ENCODE measurements around the gene PLCG1.
"Not testable (repeated sequence)": the region's sequence is repeated elsewhere in the genome, so short reads cannot be mapped to it uniquely, and the experiment has no call there.

PLCG1 gene

DNA sequence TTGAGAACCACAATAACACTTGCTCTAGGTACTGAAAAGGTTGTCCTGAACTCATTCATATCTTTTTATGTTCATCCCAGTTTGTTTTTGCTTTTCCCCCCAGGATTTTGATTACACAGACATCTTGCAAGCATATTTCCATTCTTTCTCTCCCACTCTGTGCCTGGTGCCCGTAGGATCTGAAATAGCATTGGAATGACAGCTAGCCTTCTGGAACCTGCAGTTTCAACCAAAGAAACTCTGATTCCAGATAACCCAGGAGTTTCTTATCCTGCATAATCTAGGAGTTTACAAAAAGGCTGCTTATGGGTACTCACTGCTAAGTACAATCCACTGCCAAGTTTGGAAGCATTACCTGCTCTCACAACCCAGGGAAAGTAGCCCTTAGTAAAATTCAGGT is 28.8 kb upstream of the PLCG1 start:
- Histone ChIP-seq H3K27me3 (ENCODE audit: control insufficient read depth in 2 of 2, insufficient read depth in 2 of 2, low read length in 2 of 2) (no peaks in the 10 kb centered on the region), H3K36me3 (ENCODE audit: control insufficient read depth in 2 of 2, insufficient read depth in 2 of 2, low read length in 2 of 2) (peaks cover 39 to 45% of the 10 kb centered on the region in 2 donors), H3K9me3 (ENCODE audit: control insufficient read depth in 2 of 2, low read length in 2 of 2) (no peaks in the 10 kb centered on the region), H3K27ac (ENCODE audit: low read depth in 2 of 2, low read length in 2 of 2) (no peak overlapping the region), H3K9ac (ENCODE audit: low read depth in 1 of 2, low read length in 2 of 2) (no peak overlapping the region), H3K4me1 (ENCODE audit: control insufficient read depth in 2 of 2, insufficient read depth in 2 of 2, low read length in 2 of 2) (no peaks in the 10 kb centered on the region), H3K4me3 (ENCODE audit: low read length in 2 of 2) (no peak overlapping the region)

DNA sequence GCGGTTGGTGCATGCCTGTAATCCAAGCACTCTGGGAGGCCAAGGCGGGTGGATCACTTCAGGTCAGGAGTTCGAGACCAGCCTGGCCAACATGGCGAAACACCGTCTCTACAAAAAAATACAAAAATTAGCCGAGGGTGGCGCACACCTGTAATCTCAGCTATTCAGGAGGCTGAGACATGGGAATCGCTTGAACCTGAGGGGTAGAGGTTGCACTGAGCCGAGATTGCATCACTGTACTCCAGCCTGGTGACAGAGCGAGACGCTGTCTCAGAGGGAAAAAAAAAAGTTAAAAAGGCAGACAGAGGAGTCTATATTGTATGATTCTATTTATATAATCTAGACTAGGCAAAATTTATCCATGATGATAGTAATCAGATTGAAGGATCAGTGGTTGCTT is 27.3 kb upstream of the PLCG1 start:
- no peak overlapping the region for H3K27ac ChIP-seq (ENCODE audit: low read depth in 2 of 2, low read length in 2 of 2)
- peaks cover 43 to 46% of the 10 kb centered on the region in 2 donors for H3K36me3 ChIP-seq (ENCODE audit: control insufficient read depth in 2 of 2, insufficient read depth in 2 of 2, low read length in 2 of 2)
- H3K4me1 ChIP-seq (ENCODE audit: control insufficient read depth in 2 of 2, insufficient read depth in 2 of 2, low read length in 2 of 2): no peaks in the 10 kb centered on the region
- H3K27me3 ChIP-seq (ENCODE audit: control insufficient read depth in 2 of 2, insufficient read depth in 2 of 2, low read length in 2 of 2): no peaks in the 10 kb centered on the region
- no peak overlapping the region for H3K4me3 ChIP-seq (ENCODE audit: low read length in 2 of 2)
- H3K9me3 ChIP-seq (ENCODE audit: control insufficient read depth in 2 of 2, low read length in 2 of 2): no peaks in the 10 kb centered on the region
- no peak overlapping the region for H3K9ac ChIP-seq (ENCODE audit: low read depth in 1 of 2, low read length in 2 of 2)

DNA sequence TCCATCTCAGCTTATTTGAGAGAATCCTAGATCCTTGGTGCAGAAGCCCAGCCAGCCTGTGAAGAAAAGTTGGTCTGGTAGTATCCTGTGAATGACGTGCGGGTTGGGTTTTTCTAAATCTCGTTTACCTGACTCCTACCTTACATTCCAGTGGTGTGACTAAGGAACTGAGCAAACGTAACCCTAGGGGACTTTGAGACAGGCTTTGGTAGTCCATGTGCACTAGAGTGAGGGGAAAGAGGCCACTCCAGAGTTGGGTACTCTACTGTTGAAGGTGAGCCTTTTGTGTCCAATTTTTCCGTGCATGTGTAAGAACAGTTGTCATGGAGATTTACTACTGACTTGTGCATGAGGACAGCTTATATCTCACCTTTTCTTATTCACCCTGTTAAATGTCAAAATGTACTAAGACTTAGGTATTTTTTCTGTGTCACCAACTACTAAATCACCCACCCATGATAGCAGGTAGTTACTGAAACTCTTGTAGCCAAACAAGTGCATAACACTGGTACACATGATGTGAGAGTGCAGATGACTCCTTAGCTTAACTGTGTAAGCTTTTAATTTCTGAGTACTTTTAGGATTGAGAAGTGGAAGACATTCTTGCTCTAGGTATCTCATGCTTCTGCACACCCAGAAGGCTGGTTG is 26.3 kb upstream of the PLCG1 start:
- no peaks in the 10 kb centered on the region for H3K4me1 ChIP-seq (ENCODE audit: control insufficient read depth in 2 of 2, insufficient read depth in 2 of 2, low read length in 2 of 2)
- no peak overlapping the region for H3K27ac ChIP-seq (ENCODE audit: low read depth in 2 of 2, low read length in 2 of 2)
- no peaks in the 10 kb centered on the region for H3K27me3 ChIP-seq (ENCODE audit: control insufficient read depth in 2 of 2, insufficient read depth in 2 of 2, low read length in 2 of 2)
- no peak overlapping the region for H3K4me3 ChIP-seq (ENCODE audit: low read length in 2 of 2)
- peaks cover 53% of the 10 kb centered on the region in 2 donors for H3K36me3 ChIP-seq (ENCODE audit: control insufficient read depth in 2 of 2, insufficient read depth in 2 of 2, low read length in 2 of 2)
- H3K9ac ChIP-seq (ENCODE audit: low read depth in 1 of 2, low read length in 2 of 2): no peak overlapping the region
- H3K9me3 ChIP-seq (ENCODE audit: control insufficient read depth in 2 of 2, low read length in 2 of 2): no peaks in the 10 kb centered on the region

DNA sequence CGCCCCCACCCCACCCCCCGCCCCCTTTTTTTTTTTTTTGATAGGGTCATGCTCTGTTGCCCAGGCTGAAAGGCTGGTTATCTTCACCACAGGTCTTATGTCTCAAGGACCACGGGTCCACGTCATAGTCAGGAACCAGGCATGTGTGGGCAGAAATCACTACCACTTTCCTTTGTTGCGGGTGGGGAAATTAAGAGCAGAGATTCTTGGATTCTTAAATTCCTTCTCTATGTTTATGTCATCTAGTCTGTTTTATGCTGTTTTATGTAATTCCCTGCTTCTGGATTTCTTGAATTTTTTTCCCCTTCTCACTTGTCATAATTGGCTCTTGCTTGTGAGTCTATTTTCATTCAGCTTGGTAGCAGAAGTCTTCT is 25.8 kb upstream of the PLCG1 start:
- no peak overlapping the region for H3K9ac ChIP-seq (ENCODE audit: low read depth in 1 of 2, low read length in 2 of 2)
- peaks cover 57 to 58% of the 10 kb centered on the region in 2 donors for H3K36me3 ChIP-seq (ENCODE audit: control insufficient read depth in 2 of 2, insufficient read depth in 2 of 2, low read length in 2 of 2)
- H3K4me3 ChIP-seq (ENCODE audit: low read length in 2 of 2): no peak overlapping the region
- no peaks in the 10 kb centered on the region for H3K27me3 ChIP-seq (ENCODE audit: control insufficient read depth in 2 of 2, insufficient read depth in 2 of 2, low read length in 2 of 2)
- H3K27ac ChIP-seq (ENCODE audit: low read depth in 2 of 2, low read length in 2 of 2): no peak overlapping the region
- no peaks in the 10 kb centered on the region for H3K9me3 ChIP-seq (ENCODE audit: control insufficient read depth in 2 of 2, low read length in 2 of 2)
- H3K4me1 ChIP-seq (ENCODE audit: control insufficient read depth in 2 of 2, insufficient read depth in 2 of 2, low read length in 2 of 2): no peaks in the 10 kb centered on the region

DNA sequence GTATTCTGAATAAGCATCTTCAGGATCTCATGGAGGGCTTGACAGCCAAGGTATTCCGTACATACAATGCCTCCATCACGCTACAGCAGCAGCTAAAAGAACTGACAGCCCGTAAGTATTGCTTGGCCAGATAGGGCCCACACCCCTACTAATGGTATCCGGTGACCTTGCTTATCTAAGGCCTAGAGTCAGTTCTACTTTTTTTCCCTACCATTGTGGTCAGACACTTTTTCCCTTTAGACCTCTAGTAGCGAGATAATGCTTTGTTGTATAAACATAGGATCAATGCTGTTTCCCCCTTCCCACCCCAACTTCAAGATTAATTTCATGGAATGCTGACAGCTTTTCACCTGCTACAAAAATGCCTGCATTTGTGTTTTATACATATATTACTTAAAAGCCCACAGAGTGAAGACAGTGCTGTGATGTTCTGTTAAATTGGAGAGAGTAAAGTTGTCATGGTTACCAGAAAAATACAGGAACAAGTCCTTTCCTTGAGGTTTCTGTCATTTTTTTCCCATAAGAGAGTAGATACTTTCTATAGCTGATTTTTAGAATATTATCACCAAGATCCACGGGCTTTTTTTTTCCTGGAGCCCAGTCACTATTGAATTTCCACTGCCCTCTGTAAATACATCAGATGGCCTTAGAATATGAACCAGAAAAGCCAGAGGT is 20.9 kb upstream of the PLCG1 start:
- H3K4me1 ChIP-seq (ENCODE audit: control insufficient read depth in 2 of 2, insufficient read depth in 2 of 2, low read length in 2 of 2): no peaks in the 10 kb centered on the region
- no peaks in the 10 kb centered on the region for H3K9me3 ChIP-seq (ENCODE audit: control insufficient read depth in 2 of 2, low read length in 2 of 2)
- H3K9ac ChIP-seq (ENCODE audit: low read depth in 1 of 2, low read length in 2 of 2): no peak overlapping the region
- peaks cover 74 to 77% of the 10 kb centered on the region in 2 donors for H3K36me3 ChIP-seq (ENCODE audit: control insufficient read depth in 2 of 2, insufficient read depth in 2 of 2, low read length in 2 of 2)
- no peaks in the 10 kb centered on the region for H3K27me3 ChIP-seq (ENCODE audit: control insufficient read depth in 2 of 2, insufficient read depth in 2 of 2, low read length in 2 of 2)
- no peak overlapping the region for H3K4me3 ChIP-seq (ENCODE audit: low read length in 2 of 2)
- no peak overlapping the region for H3K27ac ChIP-seq (ENCODE audit: low read depth in 2 of 2, low read length in 2 of 2)

DNA sequence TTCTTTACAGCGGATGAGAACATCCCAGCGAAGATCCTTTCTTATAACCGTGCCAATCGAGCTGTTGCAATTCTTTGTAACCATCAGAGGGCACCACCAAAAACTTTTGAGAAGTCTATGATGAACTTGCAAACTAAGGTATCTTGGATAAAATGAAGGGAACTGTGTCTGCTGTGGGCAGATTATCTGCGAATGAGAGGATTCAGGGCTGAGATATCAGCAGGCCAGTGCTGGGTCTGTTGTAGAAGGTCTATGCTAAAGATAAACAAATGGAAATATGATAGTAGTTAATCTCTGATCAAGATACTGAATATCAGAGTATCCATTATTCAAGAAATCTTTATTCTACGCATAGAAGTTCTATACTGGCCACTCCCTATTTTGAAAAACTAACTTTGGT is 19.2 kb upstream of the PLCG1 start:
- not testable (repeated sequence) for H3K9me3 ChIP-seq (ENCODE audit: control insufficient read depth in 2 of 2, low read length in 2 of 2); H3K4me1 ChIP-seq (ENCODE audit: control insufficient read depth in 2 of 2, insufficient read depth in 2 of 2, low read length in 2 of 2); H3K27me3 ChIP-seq (ENCODE audit: control insufficient read depth in 2 of 2, insufficient read depth in 2 of 2, low read length in 2 of 2); H3K4me3 ChIP-seq (ENCODE audit: low read length in 2 of 2); H3K9ac ChIP-seq (ENCODE audit: low read depth in 1 of 2, low read length in 2 of 2); H3K27ac ChIP-seq (ENCODE audit: low read depth in 2 of 2, low read length in 2 of 2)
- H3K36me3 ChIP-seq (ENCODE audit: control insufficient read depth in 2 of 2, insufficient read depth in 2 of 2, low read length in 2 of 2): peaks cover 81 to 84% of the 10 kb centered on the region in 2 donors

DNA sequence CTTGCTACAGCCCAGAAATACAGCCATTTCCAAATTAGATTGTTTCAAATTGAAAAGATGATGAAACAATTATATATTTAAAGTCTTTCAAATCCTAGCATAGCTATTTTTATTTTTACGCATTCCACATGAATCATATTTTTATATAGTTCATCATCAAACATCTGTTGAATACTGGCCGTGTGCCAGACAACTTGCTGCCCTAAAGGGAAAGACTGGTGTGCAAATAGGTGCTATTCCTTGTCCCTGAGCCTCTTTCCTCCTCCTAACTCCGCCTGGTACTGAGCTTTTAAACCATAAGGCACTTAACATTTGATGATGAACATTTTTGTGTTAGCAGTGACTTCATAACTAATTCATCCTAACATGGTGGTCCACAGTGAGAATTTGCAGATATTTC is 18.7 kb upstream of the PLCG1 start:
- Histone ChIP-seq H3K4me3 (ENCODE audit: low read length in 2 of 2) (no peak overlapping the region), H3K27ac (ENCODE audit: low read depth in 2 of 2, low read length in 2 of 2) (peak overlapping the region in 1 of 2 donors; percentile 47), H3K27me3 (ENCODE audit: control insufficient read depth in 2 of 2, insufficient read depth in 2 of 2, low read length in 2 of 2) (no peaks in the 10 kb centered on the region), H3K9ac (ENCODE audit: low read depth in 1 of 2, low read length in 2 of 2) (no peak overlapping the region), H3K36me3 (ENCODE audit: control insufficient read depth in 2 of 2, insufficient read depth in 2 of 2, low read length in 2 of 2) (peaks cover 81 to 84% of the 10 kb centered on the region in 2 donors), H3K4me1 (ENCODE audit: control insufficient read depth in 2 of 2, insufficient read depth in 2 of 2, low read length in 2 of 2) (no peaks in the 10 kb centered on the region), H3K9me3 (ENCODE audit: control insufficient read depth in 2 of 2, low read length in 2 of 2) (no peaks in the 10 kb centered on the region)

DNA sequence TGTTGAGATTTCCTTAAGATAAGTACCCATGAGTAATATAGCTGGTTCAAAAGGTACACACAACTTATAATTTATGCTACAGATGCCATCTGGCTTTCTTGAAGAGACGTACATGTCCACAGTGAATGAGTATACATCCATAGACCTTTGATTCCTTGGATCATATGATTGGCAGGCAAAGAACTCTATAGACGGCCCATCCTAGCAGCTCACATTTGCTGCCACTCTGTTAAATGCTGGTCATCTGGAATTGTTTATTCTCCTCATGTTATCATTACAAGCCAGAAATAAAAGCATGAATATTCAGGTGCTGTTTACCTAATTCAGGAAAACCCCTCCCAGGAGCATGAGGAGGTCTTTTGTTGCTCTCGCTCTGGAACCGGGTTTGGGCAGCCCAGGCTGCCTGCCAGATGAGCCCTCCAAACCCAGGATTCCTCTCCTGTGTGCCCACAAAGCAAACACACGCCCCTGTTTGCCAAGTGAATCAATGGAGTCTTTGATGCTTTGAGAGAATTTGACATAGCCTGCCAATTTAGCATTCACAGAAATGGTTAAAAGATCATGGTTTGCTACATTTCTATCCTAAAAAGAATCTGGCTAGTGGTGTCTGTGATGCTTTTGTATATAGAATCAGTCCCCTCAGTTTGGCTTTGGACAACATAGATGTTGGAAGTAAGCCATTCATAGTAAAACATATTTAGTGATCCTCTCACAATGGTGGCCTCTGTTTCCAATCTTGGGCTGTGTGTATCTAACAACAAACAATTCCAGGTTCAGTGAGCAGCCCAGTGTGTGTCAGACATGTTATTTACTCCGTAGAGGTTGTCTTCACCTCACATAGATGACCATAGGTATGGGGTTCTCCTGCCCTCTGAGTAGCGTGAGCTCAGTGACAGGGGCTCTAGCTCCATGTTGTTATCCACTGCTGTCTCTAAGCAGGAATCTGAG is 17.5 kb upstream of the PLCG1 start:
- no peaks in the 10 kb centered on the region for H3K9me3 ChIP-seq (ENCODE audit: control insufficient read depth in 2 of 2, low read length in 2 of 2)
- no peak overlapping the region for H3K4me3 ChIP-seq (ENCODE audit: low read length in 2 of 2)
- H3K9ac ChIP-seq (ENCODE audit: low read depth in 1 of 2, low read length in 2 of 2): no peak overlapping the region
- H3K27me3 ChIP-seq (ENCODE audit: control insufficient read depth in 2 of 2, insufficient read depth in 2 of 2, low read length in 2 of 2): no peaks in the 10 kb centered on the region
- H3K36me3 ChIP-seq (ENCODE audit: control insufficient read depth in 2 of 2, insufficient read depth in 2 of 2, low read length in 2 of 2): peaks cover 70 to 75% of the 10 kb centered on the region in 2 donors
- peak overlapping the region; percentile 56 to 66 for H3K27ac ChIP-seq (ENCODE audit: low read depth in 2 of 2, low read length in 2 of 2)
- H3K4me1 ChIP-seq (ENCODE audit: control insufficient read depth in 2 of 2, insufficient read depth in 2 of 2, low read length in 2 of 2): peaks cover 3 to 7% of the 10 kb centered on the region in 2 donors

DNA sequence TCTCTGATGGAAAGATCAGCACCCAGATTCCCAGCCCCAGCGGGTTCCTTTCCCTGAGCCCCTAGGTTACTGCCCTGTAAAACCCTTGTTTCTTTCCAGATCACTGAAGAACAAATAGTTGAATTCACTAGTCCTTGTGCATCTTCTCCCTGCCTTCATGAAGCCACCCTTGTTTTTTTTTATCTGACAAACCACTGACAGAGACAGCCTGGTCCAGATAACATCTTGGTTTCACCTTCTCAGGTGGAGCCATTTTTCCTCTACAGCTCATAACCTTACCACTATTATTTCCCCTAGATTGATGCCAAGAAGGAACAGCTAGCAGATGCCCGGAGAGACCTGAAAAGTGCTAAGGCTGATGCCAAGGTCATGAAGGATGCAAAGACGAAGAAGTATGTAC is 15.9 kb upstream of the PLCG1 start:
- Histone ChIP-seq H3K9ac (ENCODE audit: low read depth in 1 of 2, low read length in 2 of 2) (no peak overlapping the region), H3K36me3 (ENCODE audit: control insufficient read depth in 2 of 2, insufficient read depth in 2 of 2, low read length in 2 of 2) (peaks cover 61 to 75% of the 10 kb centered on the region in 2 donors), H3K27me3 (ENCODE audit: control insufficient read depth in 2 of 2, insufficient read depth in 2 of 2, low read length in 2 of 2) (no peaks in the 10 kb centered on the region)

DNA sequence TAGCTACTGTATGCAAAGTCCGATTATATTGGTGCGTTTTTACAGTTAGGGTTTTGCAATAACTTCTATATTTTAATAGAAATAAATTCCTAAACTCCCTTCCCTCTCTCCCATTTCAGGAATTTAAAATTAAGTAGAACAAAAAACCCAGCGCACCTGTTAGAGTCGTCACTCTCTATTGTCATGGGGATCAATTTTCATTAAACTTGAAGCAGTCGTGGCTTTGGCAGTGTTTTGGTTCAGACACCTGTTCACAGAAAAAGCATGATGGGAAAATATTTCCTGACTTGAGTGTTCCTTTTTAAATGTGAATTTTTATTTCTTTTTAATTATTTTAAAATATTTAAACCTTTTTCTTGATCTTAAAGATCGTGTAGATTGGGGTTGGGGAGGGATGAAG is 13.7 kb upstream of the PLCG1 start:
- H3K27me3 ChIP-seq (ENCODE audit: control insufficient read depth in 2 of 2, insufficient read depth in 2 of 2, low read length in 2 of 2): no peaks in the 10 kb centered on the region
- H3K9me3 ChIP-seq (ENCODE audit: control insufficient read depth in 2 of 2, low read length in 2 of 2): no peaks in the 10 kb centered on the region
- H3K9ac ChIP-seq (ENCODE audit: low read depth in 1 of 2, low read length in 2 of 2): no peak overlapping the region
- no peak overlapping the region for H3K4me3 ChIP-seq (ENCODE audit: low read length in 2 of 2)
- peaks cover 46 to 58% of the 10 kb centered on the region in 2 donors for H3K36me3 ChIP-seq (ENCODE audit: control insufficient read depth in 2 of 2, insufficient read depth in 2 of 2, low read length in 2 of 2)
- peaks cover 5 to 13% of the 10 kb centered on the region in 2 donors for H3K4me1 ChIP-seq (ENCODE audit: control insufficient read depth in 2 of 2, insufficient read depth in 2 of 2, low read length in 2 of 2)
- no peak overlapping the region for H3K27ac ChIP-seq (ENCODE audit: low read depth in 2 of 2, low read length in 2 of 2)

More for the DNA sequence above, 15.9 kb upstream of the PLCG1 start:
- no peak overlapping the region for H3K4me3 ChIP-seq (ENCODE audit: low read length in 2 of 2)
- no peak overlapping the region for H3K27ac ChIP-seq (ENCODE audit: low read depth in 2 of 2, low read length in 2 of 2)
- H3K4me1 ChIP-seq (ENCODE audit: control insufficient read depth in 2 of 2, insufficient read depth in 2 of 2, low read length in 2 of 2): peaks cover 5 to 13% of the 10 kb centered on the region in 2 donors
- H3K9me3 ChIP-seq (ENCODE audit: control insufficient read depth in 2 of 2, low read length in 2 of 2): no peaks in the 10 kb centered on the region
